NCI-H2196 treated with DMSO at 0.1 percent for 48 hours (cell line): ENCODE measurements around the gene MDN1.

Experiments used
- DNase-seq: peaks from one replicate; lab custom pipeline; 2025; ENCODE audit not compliant: unreplicated experiment; lab: John Stamatoyannopoulos, UW

The MDN1 gene

DNA sequence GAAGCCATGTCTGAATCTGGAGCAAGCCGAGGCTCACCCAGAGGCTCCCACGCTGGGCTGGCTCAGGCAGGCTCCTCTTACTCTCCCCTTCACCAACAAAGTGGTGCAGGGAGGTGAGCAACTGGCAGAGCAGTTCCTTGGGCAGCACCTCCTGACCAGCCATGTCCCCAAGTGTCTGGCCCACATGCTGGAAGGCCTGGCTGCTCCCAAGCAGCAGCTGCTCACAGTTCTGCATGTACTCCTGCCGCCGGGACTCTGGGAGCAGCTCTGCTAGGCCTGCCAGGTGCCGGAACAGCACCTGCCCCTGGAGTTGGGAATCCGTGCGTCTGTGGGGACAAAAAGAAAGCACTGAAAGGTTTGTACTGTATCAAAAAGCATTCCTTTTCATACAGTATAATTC lies 123.9 kb downstream of the MDN1 start:
- no peak for DNase-seq

DNA sequence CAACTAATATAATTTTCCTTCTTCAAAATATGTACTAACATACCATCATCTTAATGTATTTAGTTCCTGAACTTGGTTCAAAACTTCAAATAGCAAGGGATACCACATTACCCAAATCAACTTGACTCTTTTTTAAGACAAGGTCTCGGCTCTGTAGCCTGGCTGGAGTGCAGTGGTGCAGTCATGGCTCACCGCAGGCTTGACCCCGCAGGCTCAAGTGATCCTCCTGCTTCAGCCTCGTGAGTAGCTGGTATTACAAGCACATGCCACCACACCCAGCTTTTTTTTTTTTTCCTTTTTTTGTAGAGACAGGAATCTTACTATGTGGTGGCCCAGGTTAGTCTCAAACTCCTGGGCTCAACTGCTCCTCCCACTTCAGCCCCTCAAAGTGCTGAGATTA lies 125.2 kb downstream of the MDN1 start:
- DNase-seq: no peak

DNA sequence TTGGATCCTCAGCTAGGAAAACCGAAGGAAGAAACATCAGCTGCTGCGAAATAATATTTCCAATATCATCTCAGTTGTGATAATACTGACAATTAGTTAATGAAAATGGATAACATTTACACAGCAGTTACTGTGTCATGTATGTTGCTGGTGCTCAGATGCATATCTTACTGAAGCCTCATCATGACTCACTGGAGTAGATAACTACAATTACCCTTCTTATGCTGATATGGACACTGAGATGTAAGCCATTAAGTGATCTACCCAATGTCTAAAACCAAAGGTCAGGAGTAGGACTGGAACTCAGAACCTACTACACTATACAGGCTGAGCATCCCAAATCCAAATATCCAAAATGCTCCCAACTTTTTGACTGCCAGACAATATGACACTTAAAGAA lies 126.4 kb downstream of the MDN1 start:
- no peak for DNase-seq

DNA sequence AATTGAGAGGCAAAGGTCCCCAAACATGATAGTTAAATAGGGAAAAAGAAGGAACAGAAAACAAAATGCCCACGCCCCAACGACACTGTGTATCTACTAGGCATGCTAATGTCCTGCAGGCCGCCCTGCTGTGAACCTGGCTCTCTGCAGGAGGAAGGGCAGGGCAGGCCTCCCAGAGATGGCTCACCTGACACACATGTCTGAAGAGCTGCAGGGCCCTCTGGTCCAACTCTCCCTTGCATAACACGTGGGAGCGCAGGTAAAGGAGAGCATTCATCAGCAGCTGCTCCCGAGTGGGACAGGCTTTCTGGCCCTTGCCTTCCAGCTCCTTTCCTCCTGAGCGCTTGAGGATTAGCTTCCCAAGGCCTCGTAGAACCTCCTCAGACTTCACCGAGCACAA lies 127.3 kb downstream of the MDN1 start:
- DNase-seq: no peak

DNA sequence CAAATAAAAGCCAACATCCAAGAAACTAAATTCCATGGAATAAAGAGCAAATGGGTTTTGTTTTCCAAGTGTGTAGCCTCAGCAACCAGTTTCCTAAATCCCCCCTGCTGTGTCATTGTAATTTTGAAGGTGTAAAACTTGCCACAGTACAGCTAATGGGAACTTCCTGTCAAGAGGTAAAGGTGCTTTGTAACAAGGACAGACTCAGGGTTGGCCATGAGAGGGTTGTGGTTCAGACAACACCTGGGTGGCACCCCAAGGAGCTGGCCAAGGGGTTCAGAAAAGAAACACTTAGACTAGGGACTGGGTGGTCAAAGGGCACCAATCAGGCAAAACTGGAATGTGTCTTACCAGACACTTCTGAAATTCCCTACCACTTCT lies 128.7 kb downstream of the MDN1 start:
- no peak for DNase-seq

DNA sequence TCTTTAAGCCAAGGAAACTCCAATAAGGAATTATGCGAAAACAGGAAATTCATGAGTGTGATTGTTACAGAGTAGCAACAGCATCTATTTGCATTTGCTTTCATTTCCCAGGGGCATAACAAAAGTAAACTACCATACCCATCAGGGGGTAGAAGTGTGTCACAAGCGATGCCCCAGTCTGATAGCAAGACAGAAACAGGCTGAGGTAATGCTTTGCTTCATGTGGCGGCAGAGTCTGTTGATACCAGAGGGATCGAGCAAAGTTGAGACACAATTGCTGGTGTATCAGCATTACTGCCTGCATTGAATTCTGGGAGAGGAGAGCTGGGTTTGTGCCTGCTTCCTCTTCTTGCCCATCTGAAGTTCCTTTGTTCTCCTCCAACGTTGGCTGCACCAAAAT lies 129.9 kb downstream of the MDN1 start:
- no peak for DNase-seq

DNA sequence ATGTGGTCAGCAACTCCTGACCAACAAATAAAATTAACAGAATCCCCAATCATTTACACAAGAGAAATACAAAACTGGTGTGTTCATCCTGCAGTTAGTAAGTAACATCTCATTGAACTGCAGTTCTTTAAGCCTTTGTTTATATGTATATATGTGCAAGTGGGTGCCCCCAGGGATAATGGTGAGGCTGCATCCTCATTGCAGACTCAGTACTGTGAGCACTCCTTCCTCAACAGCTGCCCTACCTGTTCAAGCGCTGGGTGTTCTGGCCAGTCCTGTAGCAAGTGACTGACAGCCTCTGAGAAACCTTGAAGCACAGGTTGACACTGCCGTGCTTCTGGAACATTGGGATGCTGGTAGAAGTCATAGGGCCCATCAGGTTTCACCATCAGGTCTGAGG lies 131.3 kb downstream of the MDN1 start:
- no peak for DNase-seq

DNA sequence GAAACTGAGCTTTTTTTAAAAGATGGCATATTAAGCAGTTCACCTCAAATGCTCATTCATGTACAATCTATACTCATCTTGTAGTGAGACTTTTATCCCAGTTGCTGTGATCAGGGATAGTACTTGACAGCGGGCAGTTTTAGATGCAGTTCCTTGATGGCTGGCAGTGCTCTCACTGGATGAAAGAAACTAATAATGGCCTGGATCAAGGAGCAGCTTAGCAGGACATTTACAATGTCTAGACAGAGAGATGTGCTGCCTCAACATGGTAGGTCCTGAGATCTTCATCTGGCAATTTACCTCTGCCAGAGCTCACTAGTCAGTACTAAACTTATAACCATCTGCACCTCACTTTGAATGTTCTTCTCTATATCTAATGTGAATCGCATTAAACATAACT lies 134.3 kb downstream of the MDN1 start:
- DNase-seq: no peak

DNA sequence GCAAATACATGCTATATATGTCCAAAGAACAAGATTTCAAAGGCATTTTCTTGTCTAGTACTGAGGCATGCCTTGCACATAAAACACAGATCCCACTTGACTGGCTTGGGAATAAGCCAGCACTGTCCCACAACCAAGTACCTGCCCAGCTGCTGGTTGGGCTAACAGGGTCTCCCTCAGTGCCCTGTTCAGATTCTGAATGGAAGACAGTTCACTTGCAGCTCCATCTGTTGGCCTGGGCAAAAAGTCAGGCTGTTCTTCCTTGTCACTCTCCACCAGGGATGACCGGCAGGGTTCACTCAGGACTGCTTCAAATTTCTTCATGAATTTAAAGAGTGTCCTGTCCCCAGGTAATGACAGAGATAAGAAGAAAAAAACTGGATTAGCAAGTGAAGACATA lies 136.6 kb downstream of the MDN1 start:
- no peak for DNase-seq

DNA sequence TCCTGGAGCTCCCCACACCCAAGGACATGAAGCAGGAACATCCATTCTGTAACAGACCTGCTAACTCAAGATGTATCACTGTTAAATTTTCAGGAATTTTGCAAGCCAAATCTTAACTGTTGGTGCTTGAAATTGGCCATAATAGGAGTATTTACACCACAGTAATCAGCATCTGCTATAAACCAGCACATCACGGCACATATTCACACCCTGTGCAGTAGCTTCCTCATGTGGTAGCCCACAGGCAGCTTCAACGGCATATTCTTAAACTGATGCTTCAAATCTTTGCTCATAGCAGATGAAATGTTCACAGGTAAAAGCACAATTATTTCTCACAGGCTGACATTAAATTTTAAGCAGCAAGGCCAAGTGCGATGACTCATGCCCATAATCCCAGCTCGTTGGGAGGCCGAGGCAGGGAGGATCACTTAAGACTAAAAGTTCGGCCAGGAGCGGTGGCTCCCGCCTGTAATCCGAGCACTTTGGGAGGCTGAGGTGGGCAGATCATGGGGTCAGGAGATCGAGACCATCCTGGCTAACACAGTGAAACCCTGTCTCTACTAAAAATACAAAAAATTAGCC lies 137.5 kb downstream of the MDN1 start:
- DNase-seq: no peak

DNA sequence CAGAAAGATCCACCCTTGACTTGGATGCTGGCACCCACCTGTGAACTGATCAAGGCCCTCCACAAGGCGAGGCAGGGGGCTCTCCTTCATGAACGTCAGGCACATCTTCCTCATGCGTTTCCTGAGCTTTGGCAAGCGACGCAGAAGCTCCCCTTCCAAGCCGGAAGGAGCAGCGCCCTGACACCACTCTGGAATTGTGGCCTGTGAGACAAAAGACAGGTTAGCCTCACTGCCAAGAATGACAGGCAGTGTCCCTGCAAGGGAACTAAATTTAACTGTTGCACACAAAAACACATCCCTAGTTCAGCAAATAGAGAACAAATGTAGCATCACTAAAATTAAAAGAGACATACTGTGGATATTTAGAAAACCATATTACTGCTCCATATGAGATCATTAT lies 139.0 kb downstream of the MDN1 start:
- DNase-seq: no peak

DNA sequence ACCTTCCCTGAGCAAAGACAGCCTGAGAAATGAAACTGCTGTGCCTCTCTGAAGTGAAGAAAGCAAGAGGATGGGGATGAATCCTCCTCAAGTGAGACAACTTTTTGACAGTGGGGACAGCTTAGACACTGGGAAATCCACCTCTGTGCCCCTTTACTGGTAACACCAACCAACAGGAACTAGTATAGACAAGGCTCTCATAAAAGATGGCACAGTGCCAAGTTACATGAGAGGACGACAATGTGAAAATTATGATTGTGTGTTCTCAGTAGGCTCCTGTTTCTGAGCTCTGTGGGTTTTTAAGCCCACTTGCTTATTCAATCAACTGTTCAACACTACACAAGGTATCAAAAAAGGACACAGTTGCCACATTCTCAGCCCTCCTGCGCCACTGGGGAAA lies 139.4 kb downstream of the MDN1 start:
- no peak for DNase-seq

DNA sequence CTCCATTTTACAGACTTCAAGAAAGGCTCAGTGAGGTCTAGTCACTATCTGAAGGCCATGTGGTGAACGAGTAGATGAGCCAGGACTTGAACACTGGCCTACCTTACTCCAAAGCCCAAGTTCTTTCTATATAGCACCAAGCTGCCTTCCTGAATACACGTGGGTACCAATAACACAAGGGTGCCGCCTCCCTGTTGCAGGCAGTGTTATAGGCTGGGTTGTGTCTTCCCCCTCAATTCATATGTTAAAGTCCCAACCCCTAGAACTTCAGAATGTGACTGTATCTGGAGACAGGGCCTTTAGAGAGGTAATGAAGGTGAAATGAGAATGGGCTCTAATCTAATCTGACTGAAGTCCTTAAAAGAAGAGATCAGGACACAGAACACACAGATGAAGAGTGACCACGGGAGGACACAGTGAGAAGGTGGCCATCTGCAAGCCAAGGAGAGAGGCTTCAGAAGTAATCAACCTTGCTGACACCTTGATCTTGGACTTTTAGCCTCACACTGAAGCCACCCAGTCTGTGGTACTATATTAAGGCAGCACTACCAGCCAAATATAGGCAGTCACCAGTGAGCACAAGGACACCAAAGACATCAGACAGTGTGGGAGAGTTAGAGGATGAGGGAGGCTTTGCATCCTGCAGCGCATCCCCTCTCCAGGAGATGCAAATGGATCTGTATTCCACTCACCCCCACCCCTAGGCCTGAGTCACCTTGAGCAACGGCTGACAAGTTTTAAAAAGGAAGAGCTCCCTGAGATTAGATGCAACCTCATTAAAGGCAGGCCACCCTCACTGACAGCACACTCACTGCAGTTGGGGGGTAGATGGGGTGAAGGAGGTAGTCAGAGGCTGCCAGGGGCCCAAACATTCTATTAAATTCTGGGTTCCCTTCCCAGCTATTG lies 140.1 kb downstream of the MDN1 start:
- DNase-seq: no peak

DNA sequence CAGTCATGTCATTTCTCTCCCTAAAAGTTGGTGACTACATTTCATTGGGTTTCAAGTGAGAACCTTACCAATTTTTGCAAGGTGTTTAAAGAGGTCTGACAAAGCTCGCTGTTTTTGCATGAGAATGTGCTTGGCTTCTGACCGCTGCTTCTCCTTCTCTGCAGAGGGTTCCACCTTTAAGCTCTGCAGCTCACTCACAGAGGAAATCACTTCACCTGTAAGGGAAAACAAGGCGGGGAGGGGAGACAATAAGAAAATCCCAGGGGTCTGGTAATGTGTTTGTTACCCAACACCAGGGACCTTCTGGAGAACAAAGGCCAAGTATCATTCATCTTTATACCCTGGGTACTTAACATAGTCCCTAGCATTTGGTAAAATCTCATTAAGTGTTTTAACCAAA lies 141.1 kb downstream of the MDN1 start:
- no peak for DNase-seq

DNA sequence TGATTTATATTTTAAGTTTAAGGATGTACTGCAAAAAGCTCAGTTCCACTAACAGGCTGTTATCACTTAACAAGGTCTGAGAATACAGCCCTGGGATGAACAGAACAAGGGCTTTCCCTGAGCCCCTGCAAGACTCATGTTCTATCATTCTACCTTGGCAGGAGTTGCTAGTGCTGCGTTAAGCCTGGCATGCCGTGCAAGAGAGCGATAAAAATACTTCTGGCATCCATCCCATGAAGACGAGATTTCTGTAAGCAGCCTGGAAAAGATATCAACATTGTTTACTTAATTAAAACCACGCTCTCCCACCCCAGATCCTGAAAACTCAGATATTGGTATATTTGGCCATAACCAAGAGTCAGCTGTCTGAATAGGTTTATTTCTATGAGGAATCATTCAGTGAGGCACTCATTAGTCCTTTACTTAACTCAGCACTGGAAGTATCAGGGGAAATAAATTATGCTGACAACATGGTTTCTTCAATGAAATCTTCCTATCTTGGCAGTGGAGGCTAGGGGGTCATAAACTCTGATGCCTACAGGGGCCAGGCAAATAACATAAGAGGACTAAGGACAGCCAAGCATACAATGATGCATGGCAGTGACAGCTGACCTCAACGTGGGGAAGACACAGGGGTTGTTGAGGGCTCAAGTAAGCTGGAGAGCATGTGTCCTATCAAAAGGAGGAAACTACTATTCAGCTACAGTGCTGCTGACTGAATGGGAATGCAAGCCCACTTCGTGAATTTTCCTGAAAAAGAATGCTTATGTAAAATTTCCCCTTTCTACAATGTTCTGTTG lies 143.4 kb downstream of the MDN1 start:
- DNase-seq: no peak

DNA sequence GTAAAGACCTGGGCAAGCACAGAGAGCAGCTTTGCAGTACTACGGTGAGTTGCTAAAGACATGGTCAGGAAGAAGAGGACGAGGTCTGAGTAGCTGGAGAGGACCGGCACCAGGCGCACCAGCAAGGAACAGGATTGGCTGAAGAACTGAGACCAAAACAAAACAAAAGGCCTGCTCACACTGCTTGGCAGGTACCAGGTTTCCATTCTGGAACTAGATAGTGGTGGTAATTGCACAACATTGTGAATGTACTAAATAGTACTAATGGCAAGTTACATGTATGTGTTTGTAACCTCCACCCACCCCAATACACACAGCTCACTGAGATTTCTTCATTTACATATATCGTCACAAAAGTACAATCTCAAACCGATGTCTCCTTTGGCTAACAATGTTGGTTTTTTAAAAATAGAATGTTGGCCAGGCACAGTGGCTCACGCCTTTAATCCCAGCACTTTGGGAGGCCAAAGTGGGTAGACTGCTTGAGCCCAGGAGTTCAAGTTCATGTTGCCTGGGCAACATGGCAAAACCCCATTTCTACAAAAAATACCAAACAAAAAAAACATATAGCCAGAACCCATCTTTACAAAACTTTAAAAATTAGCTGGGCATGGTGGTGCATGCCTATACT lies 148.5 kb downstream of the MDN1 start:
- DNase-seq: no peak

DNA sequence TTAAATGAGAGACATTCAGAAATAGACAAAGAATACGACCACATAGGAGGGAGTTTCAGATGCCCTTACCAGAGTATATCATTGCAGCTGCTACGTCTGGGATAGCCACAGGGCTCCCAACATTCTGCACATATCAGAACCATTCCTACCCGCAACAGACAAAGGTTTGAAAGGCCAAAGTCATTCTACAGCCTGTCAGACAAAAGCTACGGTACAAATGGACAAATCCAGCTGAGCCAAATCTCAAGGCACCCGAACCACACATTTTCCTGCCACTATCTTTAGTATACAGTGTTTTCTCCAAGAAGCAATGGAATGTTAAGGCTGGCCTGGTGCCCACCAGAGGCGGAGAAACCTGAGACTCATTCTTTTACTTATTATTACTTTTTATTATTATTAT lies 150.6 kb downstream of the MDN1 start:
- DNase-seq: no peak

DNA sequence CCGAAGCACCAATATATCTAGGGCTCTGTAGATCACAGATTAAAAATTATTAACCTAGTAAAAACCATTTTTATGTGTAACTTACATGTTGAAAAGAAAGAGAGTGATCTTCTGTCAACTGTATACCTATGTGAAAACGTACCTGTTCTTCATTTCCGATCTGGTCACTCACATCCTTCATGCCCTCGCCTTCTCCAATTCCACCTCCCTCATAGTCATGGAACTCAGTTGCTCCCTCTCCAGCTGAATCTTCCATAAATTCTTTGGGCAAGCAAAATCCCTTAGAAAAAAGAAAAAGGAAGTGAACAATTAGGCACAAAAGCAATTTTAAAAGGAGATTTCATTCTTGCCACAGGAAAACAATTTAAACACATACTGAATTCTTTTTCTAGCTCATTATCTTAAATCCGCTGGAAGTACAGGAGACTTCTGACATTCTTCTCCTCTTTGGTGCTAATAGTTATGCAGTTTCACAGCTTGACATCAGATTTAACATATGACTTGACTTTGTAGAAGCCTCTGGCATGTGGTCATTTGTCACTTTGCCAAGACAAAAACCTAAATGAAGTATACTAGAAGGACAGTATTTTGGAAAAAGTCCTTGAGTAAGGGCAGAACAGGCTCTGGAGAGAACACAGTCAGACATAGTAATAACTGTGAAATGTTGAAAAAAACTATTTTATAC lies 151.6 kb downstream of the MDN1 start:
- DNase-seq: no peak

DNA sequence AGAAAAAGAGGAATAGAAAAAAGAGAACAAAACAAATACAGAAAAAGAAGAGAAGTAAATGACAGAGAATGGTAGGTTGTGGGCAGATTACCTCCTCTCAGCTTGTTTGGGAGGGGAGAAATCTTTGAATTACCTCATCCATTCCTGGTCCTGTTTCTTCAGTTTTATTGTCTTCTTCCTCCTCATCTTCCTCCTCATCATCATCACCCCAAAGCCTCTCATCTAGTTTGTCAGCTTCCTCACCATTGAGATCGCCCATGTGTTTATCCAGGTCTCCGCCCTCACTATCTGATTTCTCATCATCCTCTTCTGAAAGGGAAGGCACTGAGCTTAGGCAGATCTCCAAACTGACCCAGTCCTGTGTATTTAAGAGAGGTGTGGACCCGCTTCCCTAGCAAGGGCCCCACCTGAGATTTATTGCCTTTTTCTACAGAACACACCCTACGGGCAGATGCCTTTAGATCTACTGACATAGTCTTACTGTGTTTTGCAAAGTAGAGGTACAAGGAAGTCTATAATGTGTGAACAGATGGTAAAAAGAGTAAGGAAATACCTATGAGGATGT lies 156.9 kb downstream of the MDN1 start:
- DNase-seq: no peak

DNA sequence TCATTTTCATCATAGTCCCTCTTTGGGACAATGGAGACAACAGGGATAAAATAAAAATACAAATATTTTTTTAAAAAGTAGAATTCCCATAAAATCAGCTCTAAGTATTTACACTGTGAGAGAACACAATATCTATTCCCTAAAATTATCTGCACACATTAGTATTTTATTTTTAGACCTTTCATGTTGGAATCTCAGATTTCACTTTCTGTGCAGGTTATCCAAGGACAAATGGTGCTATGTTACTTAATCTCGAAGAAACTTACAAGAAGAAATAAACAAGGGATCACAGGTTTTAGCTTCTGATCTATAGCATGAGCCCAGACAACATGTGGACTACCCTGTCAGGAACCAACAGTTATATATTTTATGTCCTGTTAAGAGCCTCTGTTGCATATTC lies 158.0 kb downstream of the MDN1 start:
- DNase-seq: no peak

DNA sequence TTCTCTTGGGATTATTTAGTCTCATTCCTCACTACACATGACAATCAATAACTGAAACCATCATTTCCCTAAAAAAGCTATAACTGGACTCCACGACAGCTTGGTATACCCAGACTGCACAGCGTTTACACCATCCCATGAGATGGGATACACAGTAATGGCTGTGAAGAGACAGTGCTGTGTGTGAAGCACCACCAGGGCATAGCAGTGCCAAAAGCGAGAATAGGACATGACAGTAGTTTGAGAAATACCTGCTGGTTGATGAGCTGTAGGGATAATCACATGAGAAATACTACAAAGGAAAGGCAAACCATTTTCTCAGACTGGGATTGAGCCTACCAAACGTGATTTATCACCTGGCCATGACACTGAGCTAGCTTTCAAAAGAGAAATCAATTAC lies 158.6 kb downstream of the MDN1 start:
- no peak for DNase-seq
